HG02610 (cell line): ENCODE measurements around the gene COL27A1.

Experiments used
- ATAC-seq: cut with Tn5 transposase; IDR thresholded peaks from one replicate; pipeline ENCODE4 v1.9.1; 2021; ENCODE audit warnings: mild to moderate bottlenecking, moderate library complexity; ENCODE audit not compliant: unreplicated experiment

Gene COL27A1

DNA sequence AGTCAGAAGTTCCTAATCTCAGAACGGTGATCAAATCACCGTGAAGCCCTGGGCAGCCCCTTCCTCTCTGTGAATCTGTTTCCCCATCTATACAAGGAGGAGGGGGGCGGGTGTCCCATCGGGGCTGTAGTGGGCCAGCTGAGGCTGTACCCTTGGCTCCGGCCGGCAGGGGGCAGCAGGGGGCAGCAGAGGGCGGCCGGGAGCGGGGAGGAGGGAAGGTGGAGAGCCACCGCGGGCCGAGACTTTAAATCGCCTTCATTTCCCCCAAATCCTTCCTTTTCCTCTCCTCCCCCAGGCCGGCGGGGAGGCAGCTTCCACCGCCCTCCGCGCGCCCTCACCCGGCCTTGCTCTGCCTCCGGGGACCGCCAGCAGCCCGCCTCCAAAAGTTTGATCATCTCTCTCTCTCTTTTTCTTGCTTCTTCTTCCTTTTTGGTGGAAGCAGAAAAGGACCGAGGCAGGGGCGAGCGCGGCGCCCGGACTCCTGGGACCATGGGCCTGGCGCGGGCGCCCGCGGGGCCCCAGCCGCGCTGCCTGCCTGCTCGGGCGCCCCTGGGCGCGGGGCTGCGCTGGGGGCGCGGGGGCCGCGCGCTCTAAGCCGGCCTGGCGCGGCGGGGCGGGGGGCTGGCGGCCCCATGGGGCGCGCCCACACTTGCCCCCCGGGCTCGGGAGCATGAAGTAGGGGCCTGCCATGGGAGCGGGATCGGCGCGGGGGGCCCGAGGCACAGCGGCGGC is at the start of gene COL27A1:
COL27A1 (plus strand) TSS at position 275 of the 732 bp plus-strand sequence; CDS start at position 689, 414 bp downstream.
- ATAC-seq: peak; percentile 79

DNA sequence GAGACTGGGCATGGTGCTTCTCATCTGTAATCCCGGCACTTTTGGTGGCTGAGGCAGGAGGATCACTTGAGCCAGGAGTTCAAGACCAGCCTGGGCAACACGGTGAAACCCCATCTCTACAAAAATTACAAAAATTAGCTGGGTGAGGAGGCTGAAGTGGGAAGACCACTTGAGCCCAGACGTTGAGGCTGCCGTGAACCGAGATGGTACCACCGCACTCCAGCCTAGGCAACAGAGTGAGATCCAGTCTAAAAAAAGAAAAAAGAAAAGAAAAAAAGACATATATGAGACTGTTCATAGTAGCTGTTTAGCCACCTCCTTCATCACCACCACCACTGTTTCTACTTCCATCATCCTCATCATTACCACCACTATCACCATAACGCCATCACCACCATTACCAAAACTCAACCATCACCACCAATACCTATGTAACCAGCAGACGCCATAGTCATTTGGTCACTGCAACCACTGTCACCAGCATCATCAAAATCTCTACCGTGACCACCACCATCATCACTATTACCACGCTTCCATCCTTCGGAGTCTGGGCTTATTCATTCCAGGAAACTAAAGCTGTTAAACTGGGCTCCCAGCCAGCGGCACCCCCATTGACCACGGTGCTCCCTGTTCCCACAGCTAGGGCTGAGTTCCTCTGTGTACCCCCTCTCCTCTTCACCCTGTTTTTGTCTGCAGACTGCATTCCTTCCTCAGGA is 47.9 kb upstream of the COL27A1 start:
- no peak for ATAC-seq

DNA sequence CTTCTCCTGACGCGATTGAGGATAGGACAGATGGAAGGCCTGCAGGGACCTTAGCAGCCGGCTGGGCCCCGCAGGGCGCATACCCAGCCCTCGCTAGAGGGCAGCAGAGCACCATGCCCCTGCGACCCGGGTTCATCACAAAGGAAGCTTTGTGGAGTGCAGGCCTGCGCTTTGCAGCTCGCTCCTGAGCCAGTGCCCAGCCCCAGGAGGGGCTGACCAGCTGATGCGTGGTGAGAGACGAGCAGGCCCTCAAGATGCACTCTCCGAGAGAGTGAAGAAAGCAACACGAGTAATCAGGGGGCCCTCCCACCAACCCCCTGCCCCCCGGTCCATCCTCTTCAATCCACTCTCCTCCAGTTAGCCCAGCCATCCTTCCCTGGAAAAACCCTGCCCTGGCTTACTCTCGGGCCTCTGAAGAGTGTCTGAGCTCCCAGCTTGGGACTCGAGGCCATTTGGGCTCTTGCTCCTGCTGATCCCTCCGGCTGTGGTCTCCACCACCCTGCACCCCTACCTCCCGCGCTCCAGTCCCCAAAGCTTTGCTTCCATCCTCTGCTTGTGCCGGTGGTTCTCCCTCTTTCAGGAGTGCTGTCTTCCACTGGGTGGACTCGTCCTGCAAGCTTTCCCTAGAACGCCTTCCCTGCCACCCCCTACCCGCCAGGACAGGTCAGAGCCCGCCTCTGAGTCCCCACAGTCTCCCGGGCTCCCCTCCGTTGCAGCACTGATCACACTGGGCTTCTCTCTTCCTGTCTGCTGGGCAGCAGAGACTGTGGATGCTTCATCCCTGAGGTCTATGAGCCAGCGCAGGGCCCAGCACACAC is 47.1 kb upstream of the COL27A1 start:
- peak; percentile 45 for ATAC-seq

DNA sequence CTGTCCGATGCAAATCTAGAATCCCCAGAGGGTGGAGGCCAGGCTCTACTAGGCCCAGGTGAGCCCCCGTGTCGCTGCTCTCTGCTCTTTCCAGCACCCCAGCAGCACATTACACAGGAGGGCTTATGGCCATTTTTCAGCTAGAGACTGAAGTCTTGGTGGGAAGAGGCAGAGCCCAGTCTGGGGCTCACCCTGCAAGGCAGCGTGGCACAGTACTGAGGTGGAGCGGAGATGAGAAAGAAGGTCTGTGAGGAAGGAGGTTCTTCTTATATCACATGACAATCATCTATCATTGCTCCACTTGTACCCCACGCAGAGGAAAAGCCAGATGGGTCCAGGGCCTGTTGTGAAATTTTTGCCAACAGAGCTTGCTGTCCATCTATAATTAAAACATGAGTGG is 46.2 kb upstream of the COL27A1 start:
- ATAC-seq: no peak

DNA sequence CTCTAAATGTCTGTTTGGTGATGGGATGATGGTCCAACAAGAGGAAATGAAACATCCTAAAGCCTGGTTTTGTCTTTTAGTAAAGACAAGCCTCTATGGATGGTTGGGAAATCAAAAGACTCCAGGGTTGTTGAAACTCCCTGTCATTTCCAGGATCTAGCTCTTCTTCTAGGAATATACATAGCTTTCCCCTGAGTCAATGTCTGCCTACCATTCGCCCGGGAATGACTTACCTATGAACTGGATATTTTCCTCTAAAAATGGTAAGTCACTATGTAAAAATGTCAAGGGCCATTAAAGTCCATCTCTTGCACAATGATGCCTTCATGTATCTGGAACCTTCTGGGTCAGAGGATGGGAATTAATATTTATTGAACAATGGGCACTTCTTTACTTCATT is 45.2 kb upstream of the COL27A1 start:
- ATAC-seq: no peak

DNA sequence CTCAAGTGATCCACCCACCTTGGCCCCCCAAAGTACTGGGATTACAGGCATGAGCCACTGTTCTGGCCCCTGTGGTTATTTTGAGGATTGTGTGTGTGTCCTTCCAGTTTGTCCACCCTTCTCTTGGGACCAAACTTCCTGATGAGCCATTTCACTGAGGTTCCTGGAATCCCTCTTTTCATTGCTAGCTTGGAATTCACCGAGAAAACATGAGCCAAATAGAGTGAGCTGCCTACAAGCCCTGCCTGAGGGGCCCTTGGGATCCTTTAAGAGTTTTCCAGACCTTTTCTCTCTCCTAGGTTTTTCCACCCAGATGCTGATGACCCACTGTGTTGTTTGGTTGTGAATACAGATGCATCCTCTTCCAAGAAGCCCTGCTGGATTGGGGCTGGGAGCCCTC is 43.0 kb upstream of the COL27A1 start:
- no peak for ATAC-seq

DNA sequence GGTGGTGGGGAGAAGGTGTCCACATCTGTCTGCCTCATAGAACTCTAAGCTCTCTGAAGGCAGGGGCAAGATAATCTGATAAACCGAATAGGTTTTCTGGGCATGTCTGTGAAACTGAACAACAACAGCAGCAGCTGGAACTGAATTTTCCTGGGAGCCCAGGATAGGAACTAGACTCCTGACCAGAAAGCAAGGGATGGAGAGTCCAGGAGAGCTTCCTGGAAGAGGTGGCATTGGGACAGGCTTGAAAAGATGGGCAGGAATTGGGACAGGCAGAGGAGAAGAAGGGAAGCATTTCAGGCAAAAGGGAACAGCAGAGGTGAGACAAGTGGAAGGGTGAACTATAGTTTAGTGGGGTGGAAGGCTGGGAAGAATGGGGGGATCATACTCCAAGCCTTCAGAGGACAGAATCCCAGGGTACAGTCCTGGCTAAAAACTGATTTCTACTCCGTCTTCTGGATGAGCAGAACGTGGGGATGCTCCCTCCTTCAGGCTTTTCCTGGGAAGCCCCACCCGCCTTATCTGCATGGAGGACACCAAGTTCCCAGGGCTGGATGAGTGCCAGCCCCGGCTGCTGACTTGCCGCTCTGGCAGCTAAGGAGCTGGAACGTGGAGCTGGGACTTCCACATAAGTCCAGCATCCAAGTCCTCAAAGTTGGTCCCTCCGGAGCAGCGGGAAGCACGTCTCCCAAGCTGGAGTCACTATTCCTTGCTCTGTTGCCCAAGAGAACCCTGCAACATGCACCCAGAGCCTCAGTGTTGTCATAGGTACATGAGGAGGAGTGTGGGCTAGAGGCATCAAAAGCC is 42.4 kb upstream of the COL27A1 start:
- no peak for ATAC-seq

DNA sequence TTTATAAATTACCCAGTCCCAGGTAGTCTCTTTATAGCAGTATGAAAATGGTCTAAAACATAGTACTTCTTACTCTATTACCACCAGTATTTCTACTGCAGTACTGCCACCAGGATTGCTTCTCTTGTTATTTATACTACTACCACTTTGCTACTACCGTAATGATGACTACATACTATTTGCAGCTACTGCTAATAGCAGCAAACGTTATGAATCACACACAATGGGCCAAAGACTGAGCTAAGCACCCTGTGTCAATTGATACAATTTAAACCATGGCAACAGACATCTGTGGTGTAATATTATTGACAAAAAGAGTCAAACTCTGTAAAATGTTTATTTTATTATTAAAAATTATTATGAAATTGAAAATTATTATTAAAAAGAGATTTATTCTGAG is 41.0 kb upstream of the COL27A1 start:
- no peak for ATAC-seq

DNA sequence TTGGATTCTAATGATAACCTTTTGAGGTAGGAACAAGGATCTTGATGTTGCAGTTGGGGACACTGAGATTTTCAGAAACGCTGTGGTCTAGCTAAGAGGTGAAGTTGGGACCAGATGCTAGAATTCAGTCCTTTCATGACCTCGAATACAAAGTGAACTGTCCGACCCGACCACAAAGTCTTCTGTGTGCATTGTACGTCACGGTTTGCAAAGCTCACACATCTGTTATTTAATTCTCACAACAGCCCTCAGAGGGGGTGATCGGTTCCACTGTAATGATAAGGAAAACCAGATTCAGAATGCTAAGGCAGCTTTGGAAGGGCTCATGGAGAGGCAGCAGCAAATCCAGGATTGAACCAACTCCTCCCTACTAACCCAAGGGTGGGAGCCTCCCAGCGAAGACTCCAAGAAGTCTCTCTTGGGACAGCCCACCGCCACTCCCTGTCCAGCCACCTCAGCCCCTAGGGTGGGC is 39.6 kb upstream of the COL27A1 start:
- no peak for ATAC-seq

DNA sequence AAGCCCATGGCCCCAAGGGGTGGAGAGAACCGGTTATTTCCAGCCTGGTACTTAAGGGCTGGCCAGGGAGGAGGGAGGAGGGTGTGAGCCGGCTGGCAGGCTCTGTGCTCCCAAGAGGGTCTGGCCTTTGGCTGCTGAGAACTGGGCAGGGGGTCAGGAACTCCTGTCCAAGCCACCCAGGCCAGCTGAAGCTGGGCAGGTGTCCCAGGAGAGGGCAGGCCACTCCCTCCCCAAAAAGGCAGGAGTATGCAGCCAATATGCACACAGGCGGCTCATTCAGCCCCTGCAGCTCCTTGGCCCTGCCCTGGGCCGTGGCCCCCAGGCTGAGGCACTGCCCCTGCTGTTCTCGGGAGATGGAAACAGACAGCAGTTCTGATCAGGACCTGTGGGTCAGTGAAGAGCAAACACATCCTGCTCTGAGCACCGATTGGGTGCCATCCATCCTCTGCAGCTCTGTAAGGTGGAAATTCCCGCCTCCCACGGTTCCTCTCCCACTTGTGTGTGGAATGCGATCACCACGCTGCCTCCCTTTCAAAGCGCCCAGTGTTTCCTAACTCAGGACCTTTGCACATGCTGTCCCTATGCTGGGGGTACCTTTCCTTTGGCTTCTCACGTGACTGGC is 39.1 kb upstream of the COL27A1 start:
- ATAC-seq: no peak

DNA sequence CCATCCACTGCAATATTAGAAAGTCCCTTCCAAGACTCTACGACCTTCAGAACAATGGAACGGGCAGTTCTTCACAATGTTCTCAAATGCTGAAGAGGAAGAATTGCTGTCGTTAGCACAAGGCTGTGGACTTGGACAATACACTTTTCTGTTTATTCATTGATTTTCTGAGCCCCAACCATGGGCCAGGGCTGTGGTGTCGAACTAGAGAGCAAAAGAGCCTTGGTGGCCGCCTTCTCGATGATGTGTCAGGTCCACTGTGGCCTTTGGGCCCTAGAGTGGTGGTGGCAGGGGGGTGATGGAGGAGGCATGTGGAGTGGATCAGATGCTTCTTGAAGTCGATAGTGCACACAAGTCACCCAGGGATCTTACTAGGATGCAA is 37.7 kb upstream of the COL27A1 start:
- no peak for ATAC-seq

DNA sequence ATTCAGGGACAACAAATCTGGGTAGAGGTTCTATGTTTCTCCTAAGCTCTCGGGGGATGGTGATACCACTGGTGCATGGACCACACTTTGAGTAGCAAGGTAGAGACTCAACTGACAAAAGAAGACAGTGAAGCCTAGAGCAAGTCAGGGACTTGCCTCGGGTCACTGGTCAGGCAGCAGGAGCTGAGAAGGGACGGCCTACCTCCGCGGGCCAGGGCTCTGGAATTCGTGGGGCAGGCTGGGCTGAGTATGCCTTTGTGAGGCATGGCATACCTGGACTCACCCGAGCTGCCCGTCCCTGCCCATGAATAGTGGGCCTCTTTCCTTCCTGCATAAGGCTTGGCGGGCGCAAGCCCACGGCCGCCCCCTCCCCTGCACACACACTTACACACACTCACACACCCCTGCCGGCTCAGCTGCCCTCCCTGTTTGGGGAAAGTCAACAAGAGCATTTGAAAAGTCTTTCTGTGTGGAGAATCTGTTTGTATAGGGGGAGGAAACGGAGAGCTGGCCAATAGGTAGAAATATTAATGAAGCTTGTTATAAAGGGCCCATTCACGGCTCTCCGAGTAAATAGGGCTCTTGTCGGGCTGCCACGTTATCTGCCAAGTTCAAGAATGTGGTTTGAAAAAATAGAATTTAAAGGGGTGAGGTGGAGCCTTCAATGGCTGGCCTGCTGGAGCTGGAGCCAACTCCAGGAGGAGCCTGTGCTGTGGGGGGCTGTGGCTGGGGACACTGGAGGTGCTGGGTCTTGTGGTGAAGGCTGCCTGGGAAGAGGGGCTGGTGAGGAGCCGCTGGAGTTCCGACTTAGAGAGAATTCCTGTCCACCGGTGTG is 37.1 kb upstream of the COL27A1 start:
- no peak for ATAC-seq

DNA sequence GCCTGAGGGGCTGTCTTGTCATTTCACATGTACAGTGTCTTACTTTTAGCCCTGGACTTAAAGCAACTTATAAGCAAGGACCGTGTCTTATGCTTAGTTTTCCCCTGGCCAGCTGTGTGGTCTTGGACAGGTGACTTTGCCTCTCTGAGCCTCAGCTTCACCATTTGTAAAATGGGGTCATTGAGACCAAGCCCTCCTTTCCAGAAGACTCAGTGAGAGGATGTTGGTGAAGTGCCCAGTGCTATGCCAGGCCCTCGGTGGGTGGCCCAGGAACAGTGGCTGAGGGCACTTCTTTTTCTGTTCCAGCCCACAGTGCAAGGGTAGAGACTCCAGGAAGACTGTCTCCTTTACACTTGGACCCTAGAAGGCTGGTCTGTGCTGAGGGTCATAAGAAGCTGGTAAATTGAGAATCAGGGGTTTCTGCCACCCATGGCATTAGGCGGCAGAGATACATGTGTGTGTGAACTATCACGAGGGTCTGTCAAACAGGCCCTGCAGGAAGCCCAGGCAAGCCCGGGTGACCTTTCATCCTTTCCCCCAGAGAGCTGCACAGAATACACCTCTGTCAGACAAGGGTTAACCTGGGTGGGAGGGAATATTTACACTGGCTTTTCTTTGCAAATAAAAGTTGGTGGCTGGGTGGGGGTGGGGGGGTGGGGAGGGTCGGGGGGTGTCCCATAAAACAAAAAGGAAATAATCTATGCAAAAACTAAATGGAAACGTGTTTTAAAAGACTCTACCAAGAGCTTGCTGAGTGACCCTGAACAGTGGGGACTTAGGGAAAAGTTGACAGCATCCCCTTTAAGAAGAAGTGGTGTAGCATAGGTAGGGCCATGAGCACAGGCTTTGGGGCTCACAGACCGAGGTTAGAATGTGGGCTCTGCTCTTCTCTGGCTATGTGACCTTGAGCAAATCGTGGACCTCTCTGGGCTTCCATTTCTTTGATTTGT is 35.8 kb upstream of the COL27A1 start:
- ATAC-seq: no peak

DNA sequence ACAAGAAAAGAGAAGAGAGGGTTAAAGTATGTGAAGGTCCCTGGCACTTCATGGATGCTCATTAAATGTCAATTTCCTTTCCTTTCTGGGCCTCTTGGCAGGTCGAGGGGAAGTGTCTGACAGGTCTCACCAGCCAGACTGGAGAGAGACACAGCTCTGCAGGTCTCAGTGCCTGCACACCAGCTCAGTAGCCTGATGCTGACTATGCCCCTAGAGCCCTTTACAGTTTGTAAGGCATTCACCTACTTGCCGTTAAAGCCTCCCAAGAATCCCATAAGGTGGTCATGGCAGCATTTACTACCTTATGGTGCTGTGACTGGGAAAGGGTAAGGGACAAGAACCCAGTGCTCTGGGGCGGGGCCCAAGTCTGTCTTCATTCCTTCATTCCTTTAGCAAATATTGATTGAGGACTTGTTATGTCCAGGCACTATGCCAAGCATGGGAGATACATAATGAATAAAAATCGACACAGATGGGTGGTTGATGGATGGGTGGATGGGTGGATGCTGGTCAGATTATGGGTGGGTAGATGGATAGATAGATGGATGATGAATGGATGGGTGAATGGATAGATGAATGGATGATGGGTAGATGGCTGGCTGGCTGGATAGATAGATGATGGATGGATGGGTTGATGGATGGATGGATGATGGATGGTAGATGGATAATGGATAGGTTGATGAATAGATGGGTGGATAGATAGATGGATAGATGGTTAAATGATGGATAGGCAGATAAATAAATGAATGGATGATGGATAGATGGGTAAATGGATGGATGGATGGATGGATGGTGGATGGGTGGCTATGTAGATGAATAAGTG is 34.9 kb upstream of the COL27A1 start:
- no peak for ATAC-seq

DNA sequence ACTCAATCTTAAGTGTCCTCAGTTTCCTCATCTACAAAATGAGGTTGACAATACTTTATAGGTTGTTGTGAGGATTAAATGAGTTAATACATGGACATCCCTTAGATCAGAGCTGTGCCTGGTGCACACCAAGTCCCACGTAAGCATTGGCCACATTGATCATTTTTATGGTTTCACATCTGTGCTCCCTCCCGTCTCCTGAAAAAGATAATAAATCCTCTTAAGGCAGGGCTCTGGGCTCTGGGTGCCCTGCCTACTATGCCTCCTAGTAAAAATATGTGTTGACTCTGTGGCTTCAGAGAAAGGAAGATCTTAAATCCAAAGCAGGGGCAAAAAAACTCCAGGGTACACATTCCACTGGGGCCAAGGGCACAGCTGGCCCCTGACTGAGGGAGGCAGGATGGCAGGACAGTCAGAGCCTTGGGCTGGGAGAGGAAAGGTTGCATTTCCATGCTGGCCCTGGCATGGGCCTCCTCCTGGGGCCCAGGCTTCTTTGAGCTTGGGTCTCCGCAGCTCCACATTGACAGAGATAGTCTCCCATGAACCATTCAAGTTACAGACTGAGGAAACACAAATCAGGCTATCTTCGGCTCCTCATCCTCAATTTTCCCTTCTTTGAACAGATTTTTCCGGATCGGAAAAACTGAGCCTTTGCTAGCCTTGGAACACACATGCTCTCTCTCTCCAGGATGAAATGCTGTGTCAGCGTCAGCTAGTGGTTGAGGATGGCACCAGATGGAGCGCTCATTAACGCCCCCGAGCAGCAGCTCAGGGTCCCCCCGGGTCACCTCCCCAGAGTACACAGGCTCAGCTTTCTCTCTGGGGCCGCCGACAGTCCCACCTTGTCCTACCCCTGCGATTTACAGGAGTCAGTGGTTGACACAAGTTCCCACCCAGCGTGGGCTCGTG is 33.9 kb upstream of the COL27A1 start:
- no peak for ATAC-seq
